Neural cell (in vitro differentiated cells): ENCODE data around the gene COLEC11. TPM values are rescaled to one million over a fixed set of nuclear protein-coding genes. Genes with fewer than 3 reads are reported as not detected.
A peak's percentile ranks its signal among the peaks of the same experiment; 100 is the strongest.
"Not testable (repeated sequence)": the region's sequence is repeated elsewhere in the genome, so short reads cannot be mapped to it uniquely, and the experiment has no call there.

Source experiments
- H2AFZ ChIP-seq: fragments of 200-600, 300-800 bp; sonication (generic), shearing (Covaris generic); 2 replicates; pipeline ENCODE4 v1.6.0; 2014; ENCODE audit warnings: low read depth, mild to moderate bottlenecking, antibody characterized with exemption, low read length, moderate library complexity
- H3F3A ChIP-seq: fragments of 200-600 bp; shearing (Covaris generic); 2 replicates; pipeline ENCODE4 v1.6.1; 2016; ENCODE audit warnings: mild to moderate bottlenecking, moderate library complexity, mixed read lengths, antibody characterized with exemption, low read length; ENCODE audit not compliant: insufficient read depth, poor library complexity, severe bottlenecking
- H3K27ac ChIP-seq: fragments of 200-600, 300-800 bp; sonication (generic), shearing (Covaris generic); 2 replicates; pipeline ENCODE4 v1.5.1; 2014; ENCODE audit warnings: mild to moderate bottlenecking, low read length, moderate library complexity
- H3K27me3 ChIP-seq: fragments of 300-800, 200-600 bp; sonication (generic), shearing (Covaris generic); 2 replicates; pipeline ENCODE4 v1.6.0; 2014; ENCODE audit warnings: mild to moderate bottlenecking, low read depth, low read length, moderate library complexity; ENCODE audit not compliant: insufficient read depth
- H3K36me3 ChIP-seq: fragments of 300-800, 200-600 bp; sonication (generic), shearing (Covaris generic); 2 replicates; pipeline ENCODE4 v1.5.1; 2014; ENCODE audit warnings: mild to moderate bottlenecking, antibody characterized with exemption, low read length, moderate library complexity; ENCODE audit not compliant: insufficient read depth
- H3K4me2 ChIP-seq: fragments of 300-800, 200-600 bp; sonication (generic), shearing (Covaris generic); 2 replicates; pipeline ENCODE4 v1.6.0; 2014; ENCODE audit warnings: mild to moderate bottlenecking, low read length
- H3K4me3 ChIP-seq: fragments of 300-800, 200-600 bp; sonication (generic), shearing (Covaris generic); 2 replicates; pipeline ENCODE4 v1.5.1; 2014; ENCODE audit warnings: mild to moderate bottlenecking, low read length, moderate library complexity
- H3K79me2 ChIP-seq: fragments of 200-600 bp; shearing (Covaris generic); replicated peaks from 2 replicates; pipeline ENCODE4 v1.6.0; 2014; ENCODE audit warnings: mild to moderate bottlenecking, low read length, moderate library complexity; ENCODE audit not compliant: insufficient read depth
- H3K9ac ChIP-seq: fragments of 300-800, 200-600 bp; sonication (generic), shearing (Covaris generic); 2 replicates; pipeline ENCODE4 v1.6.1; 2016; ENCODE audit warnings: mild to moderate bottlenecking, low read length, mixed read lengths
- H3K9me2 ChIP-seq: fragments of 200-600 bp; shearing (Covaris generic); 2 replicates; pipeline ENCODE4 v1.6.1; 2016; ENCODE audit warnings: mild to moderate bottlenecking, low read length, mixed read lengths; ENCODE audit not compliant: insufficient read depth
- H3K9me3 ChIP-seq: fragments of 200-600, 300-800 bp; sonication (generic), shearing (Covaris generic); 2 replicates; pipeline ENCODE4 v1.6.1; 2016; ENCODE audit warnings: mild to moderate bottlenecking, mixed run types, low read length, moderate library complexity, mixed read lengths
- H4K20me1 ChIP-seq: fragments of 200-600 bp; shearing (Covaris generic); 2 replicates; pipeline ENCODE4 v1.6.1; 2016; ENCODE audit warnings: mild to moderate bottlenecking, mixed run types; ENCODE audit not compliant: insufficient read depth
- EP300 ChIP-seq: fragments of 450-650 bp; conservative IDR thresholded peaks from 2 replicates; pipeline ENCODE4 v1.6.1; 2014; ENCODE audit warnings: antibody characterized with exemption, mild to moderate bottlenecking, moderate library complexity; ENCODE audit not compliant: poor library complexity, severe bottlenecking
- EZH2 ChIP-seq: fragments of 200-600, 300-800 bp; shearing (Covaris generic), sonication (generic); IDR thresholded peaks from 2 replicates; pipeline ENCODE4 v1.6.1; 2014; ENCODE audit warnings: antibody characterized with exemption, low read length, borderline replicate concordance, mild to moderate bottlenecking; ENCODE audit not compliant: insufficient read depth, poor library complexity, severe bottlenecking
- MXI1 ChIP-seq: fragments of 450-650 bp; conservative IDR thresholded peaks from 2 replicates; pipeline ENCODE4 v1.6.1; 2014; ENCODE audit warnings: antibody characterized with exemption, mild to moderate bottlenecking; ENCODE audit not compliant: poor library complexity, severe bottlenecking
- POLR2AphosphoS5 ChIP-seq: IDR thresholded peaks from 2 replicates; pipeline ENCODE4 v1.6.1; 2012
- RAD21 ChIP-seq: fragments of 450-650 bp; conservative IDR thresholded peaks from 2 replicates; pipeline ENCODE4 v1.6.1; 2014; ENCODE audit warnings: antibody characterized with exemption, mild to moderate bottlenecking, moderate library complexity
- SMC3 ChIP-seq: fragments of 450-650 bp; conservative IDR thresholded peaks from 2 replicates; pipeline ENCODE4 v1.6.1; 2014; ENCODE audit warnings: antibody characterized with exemption, mild to moderate bottlenecking, moderate library complexity; ENCODE audit not compliant: poor library complexity
- TAF1 ChIP-seq: IDR thresholded peaks from 2 replicates; pipeline ENCODE4 v1.6.1; 2012; ENCODE audit warnings: low read depth
- polyA plus RNA-seq: library from polyadenylated mRNA; depleted of rRNA; stranded (reverse); fragments of >200 nt; gene quantifications from 2 replicates; pipeline ENCODE4 v1.2.3, GENCODE V29; 2014
- TF ChIP-seq, protein P1 (sequence below): IDR thresholded peaks from 2 replicates; pipeline ENCODE4 v1.6.1; 2012; ENCODE audit warnings: borderline replicate concordance
- TF ChIP-seq, protein P2 (sequence below): fragments of 450-650 bp; IDR thresholded peaks from 2 replicates; pipeline ENCODE4 v1.5.1; 2014; ENCODE audit warnings: antibody characterized with exemption, mild to moderate bottlenecking, moderate library complexity; ENCODE audit not compliant: poor library complexity, severe bottlenecking

COLEC11 gene
- polyA plus RNA-seq, 1 donor from 2014 or later, result 4.0 TPM

- Histone ChIP-seq H3F3A (no peaks in the 10 kb centered on the region), H3K9ac (no peak overlapping the region), H3K4me2 (no peak overlapping the region), H3K79me2 (peaks cover 38% of the 10 kb centered on the region), H3K9me3 (no peaks in the 10 kb centered on the region), H3K9me2 (no peaks in the 10 kb centered on the region), H2AFZ (no peak overlapping the region), H3K27ac (no peak overlapping the region), H4K20me1 (no peaks in the 10 kb centered on the region), H3K4me3 (peak overlapping the region; percentile 92), H3K36me3 (no peaks in the 10 kb centered on the region), H3K27me3 (no peaks in the 10 kb centered on the region)
- TF ChIP-seq MXI1, result no peak
- TF ChIP-seq, protein P1, sequence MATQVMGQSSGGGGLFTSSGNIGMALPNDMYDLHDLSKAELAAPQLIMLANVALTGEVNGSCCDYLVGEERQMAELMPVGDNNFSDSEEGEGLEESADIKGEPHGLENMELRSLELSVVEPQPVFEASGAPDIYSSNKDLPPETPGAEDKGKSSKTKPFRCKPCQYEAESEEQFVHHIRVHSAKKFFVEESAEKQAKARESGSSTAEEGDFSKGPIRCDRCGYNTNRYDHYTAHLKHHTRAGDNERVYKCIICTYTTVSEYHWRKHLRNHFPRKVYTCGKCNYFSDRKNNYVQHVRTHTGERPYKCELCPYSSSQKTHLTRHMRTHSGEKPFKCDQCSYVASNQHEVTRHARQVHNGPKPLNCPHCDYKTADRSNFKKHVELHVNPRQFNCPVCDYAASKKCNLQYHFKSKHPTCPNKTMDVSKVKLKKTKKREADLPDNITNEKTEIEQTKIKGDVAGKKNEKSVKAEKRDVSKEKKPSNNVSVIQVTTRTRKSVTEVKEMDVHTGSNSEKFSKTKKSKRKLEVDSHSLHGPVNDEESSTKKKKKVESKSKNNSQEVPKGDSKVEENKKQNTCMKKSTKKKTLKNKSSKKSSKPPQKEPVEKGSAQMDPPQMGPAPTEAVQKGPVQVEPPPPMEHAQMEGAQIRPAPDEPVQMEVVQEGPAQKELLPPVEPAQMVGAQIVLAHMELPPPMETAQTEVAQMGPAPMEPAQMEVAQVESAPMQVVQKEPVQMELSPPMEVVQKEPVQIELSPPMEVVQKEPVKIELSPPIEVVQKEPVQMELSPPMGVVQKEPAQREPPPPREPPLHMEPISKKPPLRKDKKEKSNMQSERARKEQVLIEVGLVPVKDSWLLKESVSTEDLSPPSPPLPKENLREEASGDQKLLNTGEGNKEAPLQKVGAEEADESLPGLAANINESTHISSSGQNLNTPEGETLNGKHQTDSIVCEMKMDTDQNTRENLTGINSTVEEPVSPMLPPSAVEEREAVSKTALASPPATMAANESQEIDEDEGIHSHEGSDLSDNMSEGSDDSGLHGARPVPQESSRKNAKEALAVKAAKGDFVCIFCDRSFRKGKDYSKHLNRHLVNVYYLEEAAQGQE, result no peak
- TF ChIP-seq POLR2AphosphoS5, result no peak
- no peak for TF ChIP-seq RAD21
- no peak for TF ChIP-seq EP300
- TF ChIP-seq EZH2, result no peak
- TF ChIP-seq TAF1, result no peak
- no peak for TF ChIP-seq SMC3
- TF ChIP-seq, protein P2, sequence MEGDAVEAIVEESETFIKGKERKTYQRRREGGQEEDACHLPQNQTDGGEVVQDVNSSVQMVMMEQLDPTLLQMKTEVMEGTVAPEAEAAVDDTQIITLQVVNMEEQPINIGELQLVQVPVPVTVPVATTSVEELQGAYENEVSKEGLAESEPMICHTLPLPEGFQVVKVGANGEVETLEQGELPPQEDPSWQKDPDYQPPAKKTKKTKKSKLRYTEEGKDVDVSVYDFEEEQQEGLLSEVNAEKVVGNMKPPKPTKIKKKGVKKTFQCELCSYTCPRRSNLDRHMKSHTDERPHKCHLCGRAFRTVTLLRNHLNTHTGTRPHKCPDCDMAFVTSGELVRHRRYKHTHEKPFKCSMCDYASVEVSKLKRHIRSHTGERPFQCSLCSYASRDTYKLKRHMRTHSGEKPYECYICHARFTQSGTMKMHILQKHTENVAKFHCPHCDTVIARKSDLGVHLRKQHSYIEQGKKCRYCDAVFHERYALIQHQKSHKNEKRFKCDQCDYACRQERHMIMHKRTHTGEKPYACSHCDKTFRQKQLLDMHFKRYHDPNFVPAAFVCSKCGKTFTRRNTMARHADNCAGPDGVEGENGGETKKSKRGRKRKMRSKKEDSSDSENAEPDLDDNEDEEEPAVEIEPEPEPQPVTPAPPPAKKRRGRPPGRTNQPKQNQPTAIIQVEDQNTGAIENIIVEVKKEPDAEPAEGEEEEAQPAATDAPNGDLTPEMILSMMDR, result no peak
Measured at GRCh38 chr2:3574155-3574554, 20.8 kb upstream of the COLEC11 start.

GRCh38 chr2:3575534-3576262 is 19.2 kb upstream of the COLEC11 start:
- H4K20me1 ChIP-seq, result no peaks in the 10 kb centered on the region
- peak overlapping the region; percentile 96 for H3K4me2 ChIP-seq
- peaks cover 43% of the 10 kb centered on the region for H3K79me2 ChIP-seq
- H3K9ac ChIP-seq, result peak overlapping the region; percentile 83
- H2AFZ ChIP-seq, result peak overlapping the region; percentile 51
- H3K27ac ChIP-seq, result peak overlapping the region; percentile 78
- no peaks in the 10 kb centered on the region for H3K27me3 ChIP-seq
- H3K9me2 ChIP-seq, result no peaks in the 10 kb centered on the region
- TF ChIP-seq SMC3 (no peak), POLR2AphosphoS5 (no peak), RAD21 (no peak), EZH2 (no peak), MXI1 (peak; percentile 56), EP300 (no peak)
- TF ChIP-seq, protein P1, result no peak
- TF ChIP-seq, protein P2, result no peak
- peak overlapping the region; percentile 92 for H3K4me3 ChIP-seq
- no peaks in the 10 kb centered on the region for H3K36me3 ChIP-seq
- H3K9me3 ChIP-seq, result no peaks in the 10 kb centered on the region
- H3F3A ChIP-seq, result no peaks in the 10 kb centered on the region

- not testable (repeated sequence) for H3K36me3 ChIP-seq, H3K27me3 ChIP-seq, H3F3A ChIP-seq, H3K9me3 ChIP-seq, H3K9me2 ChIP-seq, H2AFZ ChIP-seq, H4K20me1 ChIP-seq
- Histone ChIP-seq H3K4me3 (peak overlapping the region; percentile 92), H3K79me2 (peaks cover 43% of the 10 kb centered on the region), H3K27ac (peak overlapping the region; percentile 78), H3K4me2 (peak overlapping the region; percentile 96), H3K9ac (peak overlapping the region; percentile 83)
Measured at GRCh38 chr2:3576263-3576630, 18.7 kb upstream of the COLEC11 start.
